KMS-11 (cell line): Measurements from ENCODE around the gene BBS1.
A peak's percentile ranks its signal among the peaks of the same experiment; 100 is the strongest.
"Not testable (repeated sequence)": the region's sequence is repeated elsewhere in the genome, so short reads cannot be mapped to it uniquely, and the experiment has no call there.

Experiments
- H2AFZ ChIP-seq: fragments of 200-600 bp; sonication (generic); 2 replicates; pipeline ENCODE4 v1.6.1; 2016; ENCODE audit warnings: antibody characterized with exemption, mixed run types, low read depth
- H3K27ac ChIP-seq: fragments of 200-600 bp; sonication (generic); 2 replicates; pipeline ENCODE4 v1.6.1; 2016; ENCODE audit warnings: mild to moderate bottlenecking, mixed run types
- H3K27me3 ChIP-seq: fragments of 200-600 bp; sonication (generic); 2 replicates; pipeline ENCODE4 v1.6.1; 2017; ENCODE audit warnings: mild to moderate bottlenecking, low read depth, mixed run types, moderate library complexity; ENCODE audit not compliant: insufficient read depth
- H3K36me3 ChIP-seq: fragments of 200-600 bp; sonication (generic); 2 replicates; pipeline ENCODE4 v1.6.1; 2017; ENCODE audit warnings: mild to moderate bottlenecking, mixed run types; ENCODE audit not compliant: insufficient read depth
- H3K4me1 ChIP-seq: fragments of 200-600 bp; sonication (generic); 2 replicates; pipeline ENCODE4 v1.6.1; 2016; ENCODE audit warnings: mild to moderate bottlenecking, low read depth, mixed run types; ENCODE audit not compliant: poor library complexity, severe bottlenecking
- H3K4me2 ChIP-seq: fragments of 200-600 bp; sonication (generic); 2 replicates; pipeline ENCODE4 v1.7.0; 2016; ENCODE audit warnings: mild to moderate bottlenecking, mixed run types
- H3K4me3 ChIP-seq: fragments of 200-600 bp; sonication (generic); IDR thresholded peaks from 2 replicates; pipeline ENCODE4 v1.6.1; 2017; ENCODE audit warnings: low read depth, low read length, mixed read lengths; ENCODE audit not compliant: insufficient read depth
- H3K79me2 ChIP-seq: fragments of 200-600 bp; sonication (generic); 2 replicates; pipeline ENCODE4 v1.6.1; 2016; ENCODE audit warnings: low read depth, mixed run types; ENCODE audit not compliant: insufficient read depth
- H3K9ac ChIP-seq: fragments of 200-600 bp; sonication (generic); 2 replicates; pipeline ENCODE4 v1.6.1; 2016; ENCODE audit warnings: mild to moderate bottlenecking, mixed run types
- H4K20me1 ChIP-seq: fragments of 200-600 bp; sonication (generic); 2 replicates; pipeline ENCODE4 v1.6.1; 2016; ENCODE audit warnings: mild to moderate bottlenecking, mixed run types; ENCODE audit not compliant: insufficient read depth
- TF ChIP-seq, protein P1 (sequence below): fragments of 200-600 bp; sonication (generic); conservative IDR thresholded peaks from 2 replicates; pipeline ENCODE4 v1.6.1; 2017; ENCODE audit warnings: low read depth, mild to moderate bottlenecking, antibody characterized with exemption, low read length, moderate library complexity, mixed read lengths

Gene BBS1

DNA sequence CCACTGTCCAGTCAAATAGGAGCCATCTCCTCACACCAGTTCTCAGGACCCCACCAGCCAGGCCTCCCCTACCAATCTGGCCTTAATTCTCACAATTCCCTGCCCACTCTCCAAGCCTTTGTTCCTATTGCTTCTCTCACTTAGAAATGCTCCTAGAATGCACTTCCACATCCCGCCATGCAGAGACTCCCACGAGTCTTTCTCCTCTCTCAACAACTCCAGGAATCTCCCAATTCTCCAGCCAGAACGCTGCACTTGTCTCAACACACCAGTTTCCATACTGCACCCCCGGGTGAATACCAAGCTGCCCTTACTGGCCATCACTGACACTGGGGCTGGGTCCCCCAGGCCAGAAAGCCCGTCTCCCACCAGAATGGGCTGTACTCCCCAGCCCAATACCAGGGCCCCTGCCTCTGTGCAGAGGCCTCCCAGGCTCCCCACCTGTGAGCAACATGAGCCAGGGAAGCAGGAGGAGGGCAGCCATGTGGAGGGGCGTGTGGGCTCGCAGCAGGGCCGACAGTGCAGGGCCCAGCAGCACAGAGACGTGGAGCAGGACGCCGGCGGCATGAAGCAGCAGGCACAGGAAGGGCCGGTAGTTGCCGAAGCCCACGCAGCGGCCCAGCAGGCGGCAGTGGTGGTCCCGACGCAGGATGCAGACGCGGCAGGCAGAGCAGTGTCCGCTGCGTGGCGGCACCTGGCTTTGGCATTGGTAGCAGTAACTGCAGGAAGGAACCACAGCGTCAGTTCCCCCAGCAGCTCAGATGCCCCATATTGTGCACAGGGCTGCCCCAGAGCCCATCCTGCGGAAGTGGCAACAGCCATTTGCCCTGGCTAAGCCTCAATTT, 33.0 kb downstream of the BBS1 start:
- no peak overlapping the region for H3K4me3 ChIP-seq
- no peak overlapping the region for H3K27ac ChIP-seq

DNA sequence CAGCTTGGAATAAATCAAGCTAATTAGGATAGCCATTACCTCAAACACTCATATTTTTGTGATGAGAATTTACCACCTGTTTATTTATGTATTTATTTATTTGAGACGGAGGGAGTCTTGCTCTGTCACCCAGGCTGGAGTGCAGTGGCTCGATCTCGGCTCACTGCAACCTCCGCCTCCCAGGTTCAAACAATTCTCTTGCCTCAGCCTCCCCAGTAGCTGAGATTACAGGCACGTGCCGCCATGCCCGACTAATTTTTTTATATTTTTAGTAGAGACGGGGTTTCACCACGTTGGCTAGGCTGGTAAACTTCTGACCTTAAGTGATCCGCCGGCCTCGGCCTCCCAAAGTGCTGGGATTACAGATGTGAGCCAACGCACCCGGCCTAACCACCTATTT, 34.5 kb downstream of the BBS1 start:
- H3K4me2 ChIP-seq = peak overlapping the region; percentile 65
- H3K36me3 ChIP-seq, H3K4me3 ChIP-seq, H3K27ac ChIP-seq, H4K20me1 ChIP-seq, H3K27me3 ChIP-seq, H3K79me2 ChIP-seq: not testable (repeated sequence)
- H3K4me1 ChIP-seq = peaks cover 17% of the 10 kb centered on the region
- H3K9ac ChIP-seq = peak overlapping the region; percentile 73; the same call in 1 of the 2 replicates
- H2AFZ ChIP-seq = peak overlapping the region; percentile 90; the same call in 1 of the 2 replicates

More for the DNA sequence above, 33.0 kb downstream of the BBS1 start:
- Histone ChIP-seq H3K36me3 (no peaks in the 10 kb centered on the region), H4K20me1 (no peaks in the 10 kb centered on the region), H3K27me3 (peaks cover 2% of the 10 kb centered on the region; the same call in 1 of the 2 replicates), H3K79me2 (no peaks in the 10 kb centered on the region), H3K4me2 (no peak overlapping the region), H2AFZ (no peak overlapping the region), H3K9ac (no peak overlapping the region), H3K4me1 (peaks cover 17% of the 10 kb centered on the region)
- TF ChIP-seq, protein P1, sequence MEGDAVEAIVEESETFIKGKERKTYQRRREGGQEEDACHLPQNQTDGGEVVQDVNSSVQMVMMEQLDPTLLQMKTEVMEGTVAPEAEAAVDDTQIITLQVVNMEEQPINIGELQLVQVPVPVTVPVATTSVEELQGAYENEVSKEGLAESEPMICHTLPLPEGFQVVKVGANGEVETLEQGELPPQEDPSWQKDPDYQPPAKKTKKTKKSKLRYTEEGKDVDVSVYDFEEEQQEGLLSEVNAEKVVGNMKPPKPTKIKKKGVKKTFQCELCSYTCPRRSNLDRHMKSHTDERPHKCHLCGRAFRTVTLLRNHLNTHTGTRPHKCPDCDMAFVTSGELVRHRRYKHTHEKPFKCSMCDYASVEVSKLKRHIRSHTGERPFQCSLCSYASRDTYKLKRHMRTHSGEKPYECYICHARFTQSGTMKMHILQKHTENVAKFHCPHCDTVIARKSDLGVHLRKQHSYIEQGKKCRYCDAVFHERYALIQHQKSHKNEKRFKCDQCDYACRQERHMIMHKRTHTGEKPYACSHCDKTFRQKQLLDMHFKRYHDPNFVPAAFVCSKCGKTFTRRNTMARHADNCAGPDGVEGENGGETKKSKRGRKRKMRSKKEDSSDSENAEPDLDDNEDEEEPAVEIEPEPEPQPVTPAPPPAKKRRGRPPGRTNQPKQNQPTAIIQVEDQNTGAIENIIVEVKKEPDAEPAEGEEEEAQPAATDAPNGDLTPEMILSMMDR = no peak

DNA sequence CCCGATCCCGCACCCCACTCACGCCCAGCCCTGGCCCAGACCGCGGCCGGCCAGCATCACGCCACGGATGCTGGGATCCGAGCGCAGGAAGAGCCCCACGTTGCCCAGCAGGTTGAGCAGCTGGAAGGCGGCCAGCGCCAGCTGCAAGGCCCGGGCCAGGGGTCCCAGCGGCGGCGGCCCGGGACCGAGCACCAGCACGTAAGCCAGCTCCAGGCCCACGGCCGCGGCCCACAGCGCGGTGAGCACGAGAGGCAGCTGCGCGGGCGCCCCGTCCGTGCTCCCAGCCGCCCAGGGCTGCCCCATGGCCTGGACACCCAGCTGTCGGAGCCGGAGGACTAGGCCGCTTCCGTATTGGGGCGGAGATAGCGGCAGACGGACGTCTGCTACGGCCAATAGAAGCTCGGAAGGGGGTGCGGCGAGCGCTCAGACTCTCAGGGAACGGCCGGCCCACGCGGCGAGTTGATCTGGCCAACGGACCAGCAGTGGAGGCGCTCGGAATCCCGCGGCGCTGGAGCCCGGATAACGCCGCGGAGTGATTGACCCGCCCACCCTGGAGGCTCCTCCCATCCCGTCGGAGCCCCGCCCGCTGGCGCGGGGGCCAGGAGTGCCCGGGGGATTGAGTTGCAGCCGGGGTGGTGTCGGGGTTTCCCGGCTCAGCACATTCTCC, 35.4 kb downstream of the BBS1 start, which contains the start of gene ZDHHC24:
Gene ZDHHC24, minus strand, starts transcription at position 348 of the 667 bp plus-strand sequence. Its CDS starts 45 bp downstream, at position 303.
- H2AFZ ChIP-seq = peak within 1 kb of the TSS; percentile 90
- H3K4me3 ChIP-seq = peak within 1 kb of the TSS; percentile 52
- H4K20me1 ChIP-seq = no peaks in the 10 kb centered on the region
- peaks cover 6% of the 10 kb centered on the region for H3K27me3 ChIP-seq
- peak within 1 kb of the TSS; percentile 65 for H3K4me2 ChIP-seq
- peaks cover 17% of the 10 kb centered on the region for H3K4me1 ChIP-seq
- H3K27ac ChIP-seq = peak within 1 kb of the TSS; percentile 38; the same call in 1 of the 2 replicates
- H3K79me2 ChIP-seq = no peaks in the 10 kb centered on the region
- peak within 1 kb of the TSS; percentile 73 for H3K9ac ChIP-seq
- H3K36me3 ChIP-seq = no peaks in the 10 kb centered on the region
- TF ChIP-seq, protein P1 = no peak

DNA sequence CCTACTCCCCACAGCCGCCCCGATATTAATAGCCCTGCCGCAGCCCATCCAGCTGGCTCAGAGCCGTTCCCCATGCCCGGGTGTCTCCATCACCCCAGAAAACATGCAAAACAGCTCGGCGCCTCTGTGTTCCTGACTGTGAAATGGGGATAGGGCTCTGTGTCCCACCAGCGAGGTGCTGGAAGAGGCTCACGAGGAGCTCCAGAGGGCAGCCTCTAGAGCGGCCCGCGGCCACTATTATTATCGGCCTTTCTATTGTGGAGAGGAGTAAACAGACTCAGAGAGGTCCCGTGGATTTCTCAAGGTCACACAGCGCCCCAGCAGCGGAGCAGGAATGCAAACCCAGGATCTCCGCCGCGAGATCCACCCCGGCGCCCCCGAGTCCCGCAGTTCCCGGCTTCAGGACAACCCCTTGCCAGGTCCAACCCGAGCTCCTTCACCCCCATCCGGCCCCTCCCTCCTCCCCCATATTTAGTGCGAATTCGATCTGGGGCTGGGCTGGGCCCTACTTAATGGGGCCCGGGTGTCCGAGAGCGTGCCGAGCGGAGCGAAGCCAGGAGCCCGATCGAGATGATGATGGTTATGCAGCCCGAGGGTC, 36.0 kb downstream of the BBS1 start, which contains the start of gene ACTN3:
Gene ACTN3, plus strand, starts transcription at position 536 of the 598 bp plus-strand sequence. Its CDS starts 35 bp downstream, at position 571.
- Histone ChIP-seq H3K36me3 (no peaks in the 10 kb centered on the region), H3K9ac (peak within 1 kb of the TSS; percentile 73), H3K4me3 (peak within 1 kb of the TSS; percentile 52), H3K27me3 (peaks cover 6% of the 10 kb centered on the region), H4K20me1 (no peaks in the 10 kb centered on the region), H3K4me2 (peak within 1 kb of the TSS; percentile 65), H3K79me2 (no peaks in the 10 kb centered on the region), H3K27ac (peak within 1 kb of the TSS; percentile 38; the same call in 1 of the 2 replicates), H3K4me1 (peaks cover 17% of the 10 kb centered on the region), H2AFZ (peak within 1 kb of the TSS; percentile 90)
- TF ChIP-seq, protein P1 = no peak
